ENCODE data around the gene UNCX.

The UNCX gene

DNA sequence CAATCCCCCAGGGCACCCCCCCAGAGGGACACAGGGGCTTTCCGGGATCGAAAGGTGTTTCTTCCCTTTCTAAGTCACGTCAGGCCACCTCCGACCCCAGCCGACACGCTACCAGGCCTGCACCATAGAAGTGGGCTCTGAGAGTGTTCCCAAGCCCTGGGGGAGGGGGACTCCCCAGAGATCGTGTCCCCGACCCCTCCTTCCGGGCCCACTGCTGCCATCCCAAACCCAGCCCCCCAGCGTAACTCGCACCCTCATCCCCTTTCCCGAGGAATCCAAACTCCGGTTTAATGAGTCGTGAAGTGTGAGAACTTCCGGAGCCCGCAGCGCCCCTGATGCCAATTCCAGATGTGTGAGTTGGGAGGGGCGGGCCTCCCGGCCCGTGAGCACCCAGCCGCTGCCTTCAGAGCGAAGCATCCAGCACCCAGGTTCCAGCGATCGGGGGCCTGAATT lies 11.3 kb downstream of the UNCX start:
- DNase-seq (ENCODE audit: low read depth in 2 of 2): no peak

DNA sequence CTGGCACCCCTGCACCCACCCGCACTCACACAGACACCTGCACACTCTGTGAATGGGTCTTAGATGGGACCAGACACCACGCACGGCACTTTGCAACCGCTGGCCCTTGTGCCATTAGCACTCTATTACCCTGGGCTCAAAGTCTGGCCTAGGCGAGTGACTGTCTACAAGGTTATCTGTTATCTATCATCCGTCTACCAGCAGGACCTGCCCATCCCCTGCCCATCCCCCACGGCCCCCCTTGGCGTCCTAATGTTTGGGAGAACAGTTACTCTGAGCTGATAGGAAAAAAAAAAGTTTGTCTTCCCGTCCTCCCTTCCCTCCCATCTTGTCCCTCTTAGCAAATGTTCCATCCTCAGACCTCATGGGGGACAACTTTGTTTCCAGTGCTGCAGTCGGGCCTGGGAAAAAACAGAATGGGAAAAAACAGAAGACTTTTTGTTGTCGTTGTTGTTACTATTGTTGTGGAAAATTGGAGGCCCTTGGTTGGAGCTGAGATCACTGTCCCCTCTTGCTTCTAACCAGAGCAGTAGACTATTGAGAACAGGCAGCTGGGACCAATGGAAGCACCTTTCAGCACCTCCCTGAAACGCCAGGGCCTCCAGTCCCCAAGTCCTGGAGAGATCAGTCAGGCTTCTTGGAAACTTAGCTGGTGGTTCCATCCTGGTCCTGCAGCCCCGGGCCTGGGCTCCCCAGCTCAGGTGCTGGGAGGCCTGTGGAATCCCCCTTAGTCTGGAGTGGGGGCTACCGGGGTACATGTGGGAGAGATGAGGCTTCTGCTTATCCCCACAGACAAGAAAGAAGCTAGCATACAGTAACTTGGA lies 12.2 kb downstream of the UNCX start:
- DNase-seq (ENCODE audit: low read depth in 2 of 2): no peak

DNA sequence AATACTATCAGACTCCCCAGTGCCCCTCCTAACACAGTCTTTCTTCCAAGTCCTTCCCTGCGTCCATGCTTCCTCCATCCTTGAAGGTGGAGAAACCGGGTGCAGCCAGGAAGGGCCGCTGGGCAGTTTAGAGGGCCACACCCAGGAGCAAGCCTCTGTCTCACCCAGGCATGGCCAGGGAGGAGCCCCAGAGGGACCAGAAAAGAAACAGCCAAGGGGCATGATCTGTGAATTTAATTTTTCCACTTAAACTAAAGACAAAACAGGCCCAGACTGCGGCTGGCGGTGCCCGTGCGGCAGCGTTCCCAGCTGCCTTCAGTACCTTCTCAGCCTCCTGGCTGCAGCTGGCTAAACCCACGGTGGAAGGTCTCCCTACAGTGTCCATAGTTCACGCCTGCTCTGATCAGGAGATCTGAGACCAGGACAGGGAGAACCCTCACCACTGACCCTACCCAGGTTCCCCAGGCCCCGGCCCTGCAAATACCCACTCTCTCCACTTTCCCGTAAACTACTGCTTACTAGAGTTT lies 12.9 kb downstream of the UNCX start:
- no peak for DNase-seq (ENCODE audit: low read depth in 2 of 2)

DNA sequence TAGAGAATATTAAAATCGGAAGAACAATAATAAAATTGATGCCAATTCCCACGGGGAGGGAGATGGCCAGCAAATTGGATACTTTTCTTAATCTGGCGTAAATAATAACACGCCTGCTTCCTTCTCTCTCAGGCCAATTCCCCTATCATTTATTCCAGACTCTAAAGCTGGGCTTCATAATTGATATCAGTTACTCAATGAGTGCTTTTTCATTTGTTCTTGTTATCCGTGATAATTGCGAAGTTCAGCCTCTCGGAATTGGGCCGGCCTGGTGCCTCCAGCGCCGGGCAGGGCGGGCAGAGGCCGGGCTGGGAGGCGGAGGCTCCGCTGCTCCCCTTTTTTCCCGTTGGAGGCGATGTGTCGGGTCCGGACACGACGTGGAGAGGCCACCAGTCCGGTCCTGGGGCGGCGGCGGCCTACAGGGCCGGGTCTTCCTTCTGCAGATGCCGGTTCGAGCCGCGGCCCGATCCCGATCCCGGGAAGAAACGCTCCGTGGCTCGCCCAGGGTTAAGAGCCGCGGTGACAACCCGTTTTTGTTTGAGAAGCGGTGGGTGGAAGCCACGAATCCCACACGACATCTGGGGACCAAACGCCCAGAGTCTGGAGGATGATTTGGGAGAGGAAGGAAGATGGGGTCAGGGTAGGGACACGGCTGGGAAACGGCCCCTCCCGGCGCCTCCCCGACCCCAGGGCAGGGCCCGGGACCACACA lies 13.6 kb downstream of the UNCX start:
- DNase-seq (ENCODE audit: low read depth in 2 of 2): no peak

DNA sequence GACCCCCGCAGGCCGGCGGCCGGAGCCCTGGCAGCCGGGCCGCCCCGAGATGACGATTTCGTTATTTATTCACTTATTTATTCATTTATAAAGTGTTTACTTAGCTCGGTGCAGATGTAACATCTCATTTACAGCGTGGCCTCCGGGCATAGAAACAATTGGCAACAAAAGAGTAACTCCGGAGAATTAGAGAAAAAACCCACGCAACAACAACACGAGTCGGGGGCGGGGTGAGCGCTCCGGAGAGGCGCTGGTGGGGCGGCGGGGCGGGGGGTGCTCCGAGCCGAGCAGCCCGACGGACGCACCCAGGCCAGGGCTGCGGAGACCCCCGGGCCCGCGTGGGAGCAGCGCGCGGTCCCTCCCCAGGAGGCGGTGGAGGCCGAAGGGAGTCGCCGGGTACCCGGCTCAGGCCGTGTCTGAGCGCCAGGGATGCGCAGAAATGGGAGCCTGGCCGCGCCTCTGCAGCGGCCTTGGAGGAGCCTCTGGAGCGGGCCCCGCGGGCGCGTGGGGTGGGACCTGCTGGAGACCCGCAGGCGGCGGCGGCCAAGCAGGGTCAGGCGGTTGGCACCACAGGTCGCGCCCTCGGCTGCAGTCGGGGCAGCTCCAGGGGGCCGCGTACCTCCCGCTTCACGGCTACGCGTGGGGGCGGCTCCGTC lies 14.3 kb downstream of the UNCX start:
- DNase-seq (ENCODE audit: low read depth in 2 of 2): no peak

DNA sequence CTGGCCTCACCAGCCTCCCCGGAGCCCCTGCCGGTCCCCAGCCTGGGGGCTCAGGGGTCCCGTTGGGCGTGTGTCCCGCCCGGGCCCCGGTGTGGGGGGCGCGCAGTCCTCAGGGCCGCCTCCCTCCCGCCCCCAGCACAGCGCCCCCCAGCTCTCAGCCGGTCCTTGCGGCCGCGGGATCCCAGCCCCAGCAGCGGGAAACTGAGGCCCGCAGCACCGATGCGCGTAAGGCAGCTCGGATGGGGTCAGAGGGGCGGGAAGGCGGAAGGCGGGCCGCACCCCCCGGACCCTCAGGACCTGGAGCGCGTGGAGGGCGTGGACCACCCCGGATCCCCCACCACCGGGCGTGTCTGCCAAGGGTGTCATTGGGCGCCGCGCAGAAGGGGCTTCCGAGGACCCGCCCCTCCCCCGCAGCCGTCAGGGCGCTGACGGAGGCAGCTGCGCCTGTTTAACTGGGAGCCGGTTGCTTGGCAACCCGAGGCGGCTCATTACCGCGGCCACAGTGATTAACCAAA lies 14.9 kb downstream of the UNCX start:
- no peak for DNase-seq (ENCODE audit: low read depth in 2 of 2)

DNA sequence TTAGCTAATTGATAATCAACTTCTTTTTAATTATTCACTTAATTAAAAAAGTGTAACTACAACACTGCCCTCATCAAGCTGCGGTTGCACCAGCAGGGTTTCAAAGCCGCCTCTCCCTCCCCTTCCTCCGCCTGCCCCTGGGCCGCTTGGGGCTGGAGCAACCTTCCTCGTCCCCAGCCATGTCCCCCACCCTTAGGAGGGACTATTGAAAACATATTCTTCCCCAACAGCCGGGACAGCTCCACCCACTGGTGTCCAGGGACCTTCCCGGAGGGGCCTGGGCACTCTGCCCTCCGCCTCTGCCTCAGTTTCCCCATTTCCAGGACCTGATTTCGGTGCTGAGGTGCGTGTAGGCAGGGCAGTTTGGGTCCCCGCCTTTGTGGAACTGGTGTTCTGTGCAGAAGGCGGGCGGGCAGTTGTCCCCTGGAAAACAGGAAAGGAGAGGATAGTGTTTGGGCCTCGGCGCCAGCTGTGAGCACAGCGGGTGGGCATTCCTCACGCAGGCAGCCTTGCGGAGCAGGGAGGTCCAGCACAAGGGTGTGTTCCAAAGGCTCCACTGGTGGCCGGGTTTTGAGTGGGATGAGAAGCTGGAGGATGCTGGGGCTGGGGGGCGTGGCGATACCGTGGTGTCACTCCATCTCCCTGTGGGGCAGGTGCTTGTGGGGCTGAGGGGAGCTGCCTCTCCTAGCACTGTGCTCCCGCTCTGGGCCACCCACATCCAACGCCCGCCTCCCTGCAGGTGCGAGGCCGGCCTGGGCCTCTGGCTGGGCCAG lies 15.7 kb downstream of the UNCX start:
- no peak for DNase-seq (ENCODE audit: low read depth in 2 of 2)

DNA sequence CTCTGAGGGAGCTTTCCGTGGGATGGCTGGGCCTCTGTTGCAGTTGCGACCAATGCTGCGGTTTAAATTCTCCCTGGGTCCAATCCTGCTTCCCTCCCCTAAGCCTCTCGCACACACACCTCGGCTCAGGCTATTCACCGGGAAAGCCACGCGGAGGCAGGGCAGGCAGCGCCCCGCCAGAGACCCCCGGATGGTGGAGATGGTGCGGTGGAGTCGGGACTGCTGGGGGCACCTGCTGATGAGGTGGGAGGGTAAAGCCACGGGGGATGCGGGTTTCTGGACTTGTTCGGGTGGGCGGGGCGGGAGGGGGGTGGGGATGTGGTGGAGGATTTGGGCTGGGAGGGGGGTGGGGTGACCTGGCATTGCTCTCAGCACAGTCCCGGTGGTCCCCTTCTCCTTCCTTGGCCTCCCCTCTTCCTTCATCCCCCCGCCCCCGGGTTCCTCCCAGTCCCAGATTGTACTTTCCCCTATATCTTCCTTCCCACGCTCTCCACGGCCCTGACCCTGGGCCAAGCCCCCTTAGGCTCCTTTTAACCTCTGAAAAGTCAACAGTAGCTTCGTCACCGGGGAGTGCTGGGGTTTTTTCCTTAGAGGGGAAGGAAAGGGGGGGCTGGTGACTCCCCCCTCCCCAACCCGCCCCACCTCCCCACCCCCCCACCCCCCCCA lies 16.4 kb downstream of the UNCX start:
- no peak for DNase-seq (ENCODE audit: low read depth in 2 of 2)

DNA sequence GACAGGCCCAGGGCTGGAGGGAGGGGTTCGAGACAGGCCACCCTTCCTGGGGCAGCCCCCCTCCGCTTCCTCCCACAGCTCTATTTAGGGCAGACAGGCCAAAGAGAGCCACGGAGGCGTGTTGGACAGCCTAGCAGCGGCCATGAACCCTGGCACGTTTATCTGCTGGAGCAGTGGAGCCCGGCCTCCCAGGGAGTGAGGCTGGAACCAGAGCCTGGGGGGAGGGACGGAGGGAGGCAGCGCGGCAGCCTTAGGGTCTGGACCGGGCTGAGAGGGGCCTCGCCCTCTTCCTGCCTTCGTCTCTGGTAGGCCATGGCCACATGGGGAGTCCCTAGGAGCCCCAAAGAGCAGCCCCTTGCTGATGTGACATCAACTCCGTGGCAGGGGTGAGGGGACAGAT lies 17.1 kb downstream of the UNCX start:
- DNase-seq (ENCODE audit: low read depth in 2 of 2): no peak

DNA sequence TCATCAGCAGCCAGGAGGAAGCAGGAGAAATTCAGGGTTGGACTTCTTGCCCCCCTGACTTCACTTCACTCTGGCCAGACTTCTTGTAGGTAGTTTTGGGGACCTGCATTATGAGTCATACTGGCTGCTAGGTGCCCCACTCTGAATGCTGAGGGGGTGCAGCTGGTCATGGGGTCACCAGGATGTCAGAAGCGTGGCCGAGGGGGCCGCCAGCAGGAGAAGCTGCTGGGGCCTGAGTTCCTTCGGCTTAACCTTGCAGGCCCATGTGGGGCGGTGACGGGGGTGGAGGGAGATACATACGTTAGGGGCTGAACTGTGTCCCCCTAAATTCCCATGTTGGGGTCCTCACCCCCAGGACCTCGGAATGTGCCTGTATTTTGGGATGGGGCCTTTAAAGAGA lies 18.2 kb downstream of the UNCX start:
- DNase-seq (ENCODE audit: low read depth in 2 of 2): no peak

DNA sequence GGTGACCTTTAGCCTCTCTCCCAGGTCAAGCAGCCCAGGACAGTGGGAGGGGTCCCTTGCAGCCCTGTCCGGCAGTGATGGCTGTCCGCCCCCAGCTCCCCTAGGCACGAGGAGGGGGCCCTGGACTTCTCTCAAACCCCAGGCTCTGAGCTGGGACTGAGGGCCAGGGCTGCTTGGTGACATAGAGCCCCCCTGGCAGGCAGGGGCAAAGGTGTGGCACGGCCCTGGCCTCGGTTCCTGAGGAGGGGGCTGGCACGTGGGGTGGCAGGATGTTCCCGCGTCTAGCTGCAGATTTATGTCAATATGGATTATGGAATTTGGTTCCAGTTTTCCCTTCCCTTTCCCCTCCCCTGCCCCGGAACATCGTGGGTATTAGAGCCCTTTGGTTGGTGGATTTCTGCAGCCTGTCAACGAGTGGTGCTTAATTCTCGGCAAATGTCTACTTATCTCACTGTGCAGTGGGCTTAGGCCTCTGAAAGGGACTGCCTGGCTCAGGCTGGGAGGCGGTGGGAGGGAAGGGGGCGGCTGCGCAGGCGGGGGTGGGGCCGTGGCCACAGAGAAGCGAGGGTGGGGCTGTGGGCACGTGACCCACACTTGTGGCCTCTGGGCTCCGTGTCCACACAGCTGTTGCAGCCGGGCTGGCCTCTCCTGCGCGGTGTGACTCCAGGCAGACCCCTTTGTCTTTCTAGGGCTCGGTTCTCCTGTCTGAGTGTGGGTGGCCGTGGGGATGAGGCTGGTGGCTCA lies 19.3 kb downstream of the UNCX start:
- no peak for DNase-seq (ENCODE audit: low read depth in 2 of 2)

DNA sequence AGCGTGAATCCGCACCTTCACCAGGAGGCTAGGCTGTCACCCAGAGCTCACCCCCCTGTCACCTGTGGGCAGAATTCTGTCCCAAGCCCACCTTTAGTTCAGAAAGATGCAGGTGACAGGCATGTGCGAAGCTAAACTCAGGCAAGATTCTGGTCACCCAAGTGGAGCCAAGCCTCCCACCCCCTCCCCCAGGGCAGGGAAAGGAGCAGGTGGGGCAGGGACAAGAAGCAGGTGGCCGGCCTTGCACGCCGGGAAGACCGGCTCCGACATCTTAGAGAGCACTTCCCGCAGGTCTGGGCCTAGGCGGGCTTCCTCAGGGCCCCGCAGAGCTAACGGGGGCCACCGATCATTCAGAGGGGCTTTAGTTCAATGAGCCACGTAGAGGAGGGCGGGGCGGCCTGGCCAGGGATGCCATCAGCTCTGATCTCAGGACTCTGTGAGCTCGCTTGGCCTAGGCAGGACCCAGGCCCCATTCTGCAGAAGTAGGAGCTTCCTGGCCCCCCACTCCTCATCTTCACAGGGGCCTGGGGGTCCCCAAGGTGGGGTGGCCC lies 19.9 kb downstream of the UNCX start:
- no peak for DNase-seq (ENCODE audit: low read depth in 2 of 2)

DNA sequence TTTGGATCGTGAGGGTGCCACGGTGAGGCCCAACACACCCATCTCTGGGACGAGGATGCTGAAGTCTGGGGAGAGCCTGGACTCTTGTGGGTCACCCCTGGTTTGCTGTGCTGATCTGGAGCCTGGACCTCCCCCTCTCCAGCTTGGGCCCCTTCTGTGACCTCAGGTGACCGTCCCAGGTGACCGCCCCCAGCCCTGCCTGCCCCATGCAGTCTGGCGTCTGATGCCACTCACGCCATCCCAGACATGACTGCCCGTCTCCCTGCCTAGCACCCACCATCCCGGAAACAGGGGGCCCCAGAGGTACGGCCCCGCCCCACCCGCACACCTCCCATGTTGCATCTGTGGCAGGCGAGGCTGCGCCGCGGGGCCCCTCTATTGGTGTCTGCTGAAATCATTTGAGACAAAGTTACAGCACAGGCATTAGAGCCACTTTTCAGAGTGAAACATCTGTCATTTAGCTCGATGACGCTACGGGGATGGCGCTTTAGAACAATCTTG lies 21.1 kb downstream of the UNCX start:
- DNase-seq (ENCODE audit: low read depth in 2 of 2): no peak

DNA sequence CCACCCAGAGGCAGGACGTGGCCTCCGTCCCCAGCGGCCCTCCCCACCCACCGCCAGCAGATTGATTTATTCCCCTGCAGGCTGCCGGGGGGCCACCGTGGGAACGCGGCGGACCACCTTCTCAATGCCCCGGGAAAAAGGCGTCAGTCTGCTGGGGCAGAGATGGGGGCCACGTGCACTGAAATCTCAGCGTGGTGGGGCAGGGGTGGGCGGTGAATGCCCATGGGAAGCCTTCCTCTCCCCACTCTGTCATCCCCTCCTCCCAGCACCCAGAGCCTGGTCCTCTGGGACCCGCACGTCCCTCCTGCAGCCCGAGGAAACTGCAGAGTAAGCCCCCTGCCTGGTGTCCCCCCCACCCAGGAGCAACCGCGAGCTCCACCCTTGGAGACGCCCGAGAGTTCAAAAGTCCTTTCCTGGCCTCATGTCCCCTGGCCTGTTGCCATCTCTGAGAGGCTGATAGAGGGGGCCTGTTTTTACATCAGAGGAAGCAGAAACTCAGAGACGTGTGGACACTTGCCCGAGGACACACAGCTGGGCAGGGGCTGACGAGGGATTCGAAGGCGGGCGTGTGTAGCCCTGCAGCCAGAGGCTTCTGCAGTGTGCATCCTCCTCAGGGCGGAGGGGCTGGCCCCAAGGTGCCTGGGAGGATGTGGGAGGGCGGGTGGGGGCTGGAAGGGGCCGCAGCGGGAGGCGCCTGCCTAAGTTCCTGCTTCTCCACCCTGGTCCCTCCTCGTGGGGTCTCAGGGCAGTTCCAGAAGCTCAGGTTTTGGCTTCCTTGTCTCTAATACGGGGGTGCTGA lies 21.8 kb downstream of the UNCX start:
- DNase-seq (ENCODE audit: low read depth in 2 of 2): no peak

DNA sequence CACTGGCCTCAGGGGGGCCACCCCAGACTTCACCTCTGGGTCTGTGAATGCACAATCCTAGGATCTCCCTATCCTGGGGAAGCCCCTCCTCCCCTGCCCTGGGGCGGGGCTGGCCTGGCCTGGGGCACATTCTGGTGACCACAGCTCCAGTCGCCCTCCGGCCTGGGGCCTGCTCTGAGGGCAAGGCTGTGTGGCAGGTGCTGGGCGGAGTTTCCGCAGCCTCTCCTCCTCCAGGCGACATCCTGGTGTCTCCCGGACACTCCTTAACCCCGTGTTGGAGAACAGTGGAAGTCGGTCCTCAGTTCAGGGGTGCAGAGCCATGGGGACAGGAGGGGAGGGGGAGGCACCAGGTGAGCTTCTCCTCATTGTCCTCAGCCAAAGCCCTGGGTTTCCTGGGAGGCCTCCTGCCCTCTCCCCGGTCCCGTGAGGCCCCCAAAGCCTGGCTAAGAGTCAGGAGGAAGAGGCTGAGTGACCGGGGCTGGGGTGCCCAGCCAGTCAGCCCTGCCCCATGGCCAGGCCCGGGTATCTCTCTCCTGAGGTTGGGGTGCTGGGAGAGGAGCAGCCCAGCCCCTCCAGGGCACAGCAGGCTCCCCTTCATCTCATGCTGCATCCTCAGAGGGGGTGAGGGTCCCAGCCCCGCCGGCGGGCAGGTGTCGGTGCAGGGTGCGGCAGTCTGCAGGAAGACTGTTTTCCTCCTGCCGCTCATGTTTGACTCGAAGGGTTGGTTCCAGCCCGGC lies 22.6 kb downstream of the UNCX start:
- no peak for DNase-seq (ENCODE audit: low read depth in 2 of 2)

DNA sequence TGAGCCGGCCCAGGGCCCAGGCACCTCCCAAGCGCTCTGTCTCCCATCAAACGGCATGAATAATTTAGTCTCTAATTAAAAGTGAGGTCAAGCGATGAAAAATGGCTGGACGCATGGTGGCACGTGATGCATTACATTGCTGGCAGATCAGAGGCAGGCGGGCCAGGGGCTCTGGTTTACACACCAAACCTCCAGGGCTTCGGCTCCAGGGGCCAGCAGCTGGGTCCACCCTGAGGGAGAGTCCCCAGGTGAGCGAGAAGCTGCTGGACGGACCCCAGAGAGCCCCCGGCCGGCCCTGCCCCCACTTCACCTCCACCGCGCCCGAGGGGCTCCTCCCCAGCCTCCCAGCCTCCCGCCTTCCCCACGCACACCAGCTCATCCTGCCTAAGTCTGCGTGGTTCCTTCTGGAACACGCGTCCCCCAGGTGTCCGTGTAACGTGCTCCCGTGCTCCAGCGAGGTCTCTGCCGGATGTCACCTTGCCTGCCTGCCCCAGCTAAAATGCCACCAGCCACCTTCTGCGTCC lies 23.2 kb downstream of the UNCX start:
- DNase-seq (ENCODE audit: low read depth in 2 of 2): no peak

DNA sequence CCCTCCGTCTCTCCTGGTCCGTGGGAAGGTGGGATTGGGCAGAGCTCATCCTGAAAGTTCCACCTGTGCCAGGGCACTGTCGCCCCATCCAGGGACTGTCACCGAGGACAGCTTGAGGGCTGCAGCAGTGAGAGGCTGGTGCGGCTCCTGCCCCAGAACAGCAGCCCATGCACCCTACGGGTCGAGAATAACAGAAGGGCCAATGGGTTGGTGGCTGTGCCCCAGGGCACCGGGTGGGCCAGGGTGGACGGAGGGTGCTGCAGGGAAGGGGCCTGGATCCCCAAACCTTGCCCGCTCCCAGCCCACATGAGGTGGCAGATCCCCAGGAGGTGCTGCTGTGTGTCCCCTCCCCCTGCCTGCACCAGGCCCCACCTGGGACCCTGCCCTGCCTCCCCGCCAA lies 23.9 kb downstream of the UNCX start:
- no peak for DNase-seq (ENCODE audit: low read depth in 2 of 2)

DNA sequence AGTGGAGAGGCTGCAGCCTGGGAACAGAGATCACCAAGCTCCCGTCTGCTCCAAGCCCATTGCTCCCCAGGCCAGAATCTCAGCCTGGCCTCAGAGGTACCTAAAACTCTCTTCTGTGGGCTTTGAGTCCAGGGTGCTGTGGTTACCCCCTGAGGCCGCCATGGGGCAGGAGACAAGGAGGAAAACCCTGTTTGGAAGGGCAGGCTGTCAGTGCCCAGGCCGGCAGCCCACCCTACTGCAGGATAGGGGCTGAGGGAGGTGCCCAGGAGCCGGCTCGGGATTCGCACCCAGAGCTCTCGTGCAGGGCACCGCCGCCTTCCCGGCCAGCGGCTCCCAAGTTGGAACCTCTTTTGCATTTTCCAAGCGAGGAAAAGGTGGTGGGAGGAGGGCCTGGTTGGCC lies 24.5 kb downstream of the UNCX start:
- no peak for DNase-seq (ENCODE audit: low read depth in 2 of 2)

Measured in activated CD4-positive, alpha-beta T cell treated with anti-CD3 and anti-CD28 coated beads for 24 hours (primary cell).